Heart left ventricle (tissue), 13 donors: ENCODE data around the gene RPL5.

ENCODE experiments used
- CTCF ChIP-seq, 12 donors: fragments of 200-600 bp; sonication (generic) in 4 of 12; IDR thresholded peaks; one replicate each; pipeline versions ENCODE4 v1.5.0 to v1.8.0; 2018 to 2022; ENCODE audit warnings: antibody characterized with exemption in 12 of 12, mild to moderate bottlenecking in 5 of 12
- POLR2A ChIP-seq, 2 donors: fragments of 450-650 bp; IDR thresholded peaks; one replicate each; pipeline ENCODE4 v1.6.1; 2017; ENCODE audit warnings: antibody characterized with exemption in 2 of 2, mild to moderate bottlenecking in 2 of 2, moderate library complexity in 2 of 2
- donor health status: ischemic (EF 13 %, LVEDD 7.1; RV severe dilation, severe dysfunction).
- donor health status: DM: no; HTN: yes; CAD: no.
- donor health status: DM: no; HTN: no; CAD: no.
- donor health status: ischemic (EF 25% LVEDD 6.9; RV normal size, moderate dysfunction).
- donor health status: ischemic (EF 25% LVEDD 5.7; RV mildly dilated, moderate dysfunction).
- donor health status: ischemic (EF 35%, LVEDD 5.7; RV mildly dilated, moderate dysfunction).
- donor health status: nonischemic (EF 11% LVEDD 7.7; RV severe dilation, severe dysfunction).
- donor health status: DM: yes; HTN: yes; CAD: no.
- donor health status: PGD.
- donor health status: ischemic (EF 29% LVEDD 5.4; RV normal size, mild dysfunction).
- donor health status: nonischemic (EF 23%, LVEDD 6.1; RV moderate dilation, normal function).

DNA sequence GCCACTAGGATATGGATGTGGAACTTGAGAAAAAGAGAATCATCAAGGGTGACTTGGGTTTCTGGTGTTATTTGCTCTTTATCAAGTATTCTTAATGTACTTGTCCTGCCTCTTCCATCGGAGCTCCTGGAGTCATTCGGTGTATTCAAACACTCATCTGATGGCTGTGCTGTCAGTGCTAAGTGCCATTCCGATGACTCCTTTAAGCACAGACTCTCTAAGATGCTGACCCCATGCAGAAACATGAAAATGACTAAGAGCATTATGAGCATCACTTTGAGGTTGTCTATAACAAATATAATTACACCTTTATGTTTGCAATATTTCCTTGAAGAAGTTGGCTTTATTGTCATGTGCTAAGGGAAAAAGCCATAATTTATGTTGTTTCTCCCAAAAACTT lies 11.3 kb upstream of the RPL5 start:
- TF ChIP-seq POLR2A (IDR thresholded peaks at IDR 0.05) (no peak), CTCF (IDR thresholded peaks at IDR 0.05) (no peak)
